Measurements from ENCODE around the gene PCDHB9.
"Not testable (repeated sequence)": the region's sequence is repeated elsewhere in the genome, so short reads cannot be mapped to it uniquely, and the experiment has no call there.

Gene PCDHB9

GRCh38 chr5:141172381-141173204 lies 14.4 kb upstream of the PCDHB9 start, which contains the start of gene PCDHB7:
PCDHB7 (plus strand) TSS chr5:141172644; CDS start chr5:141172836, 192 bp downstream.
- TF ChIP-seq POLR2AphosphoS5 (IDR thresholded peaks at IDR 0.05; ENCODE audit: low read depth) (no peak), SPI1 (IDR thresholded peaks at IDR 0.05; ENCODE audit: borderline replicate concordance, low read depth) (no peak), CTCF (IDR thresholded peaks at IDR 0.05; ENCODE audit: insufficient read depth, low read length) (no peak), GABPA (IDR thresholded peaks at IDR 0.05; ENCODE audit: low read depth) (no peak), REST (IDR thresholded peaks at IDR 0.05; ENCODE audit: insufficient replicate concordance, low read depth) (no peak)
- no peak within 1 kb of the TSS for H3K4me3 ChIP-seq (replicated peaks; ENCODE audit: insufficient read depth, low read length)
- no peak within 1 kb of the TSS for H3K27ac ChIP-seq (replicated peaks)
- no peaks in the 10 kb centered on the region for H3K27me3 ChIP-seq (ENCODE audit: insufficient read depth, poor library complexity, severe bottlenecking)
- DNase-seq (ENCODE audit: low read depth in 1 of 2, low spot score in 1 of 2) = no peak

- DNase-seq (ENCODE audit: low read depth in 1 of 2, low spot score in 1 of 2); H3K4me3 ChIP-seq (replicated peaks; ENCODE audit: insufficient read depth, low read length); H3K27ac ChIP-seq (replicated peaks); H3K27me3 ChIP-seq (ENCODE audit: insufficient read depth, poor library complexity, severe bottlenecking): not testable (repeated sequence)
Measured at GRCh38 chr5:141174291-141175104, 12.5 kb upstream of the PCDHB9 start.

GRCh38 chr5:141175933-141176332 lies 11.0 kb upstream of the PCDHB9 start:
- Histone ChIP-seq H3K4me3 (replicated peaks; ENCODE audit: insufficient read depth, low read length) (no peak overlapping the region), H3K27me3 (ENCODE audit: insufficient read depth, poor library complexity, severe bottlenecking) (no peaks in the 10 kb centered on the region), H3K27ac (replicated peaks) (no peak overlapping the region)
- peak in 1 of 2 experiments; percentile 10 for DNase-seq (ENCODE audit: low read depth in 1 of 2, low spot score in 1 of 2)
- TF ChIP-seq SPI1 (IDR thresholded peaks at IDR 0.05; ENCODE audit: borderline replicate concordance, low read depth) (no peak), REST (IDR thresholded peaks at IDR 0.05; ENCODE audit: insufficient replicate concordance, low read depth) (no peak), GABPA (IDR thresholded peaks at IDR 0.05; ENCODE audit: low read depth) (no peak), POLR2AphosphoS5 (IDR thresholded peaks at IDR 0.05; ENCODE audit: low read depth) (no peak), CTCF (IDR thresholded peaks at IDR 0.05; ENCODE audit: insufficient read depth, low read length) (no peak)

GRCh38 chr5:141177577-141178191 lies 9.3 kb upstream of the PCDHB9 start, which contains the start of gene PCDHB8:
PCDHB8 (plus strand) TSS chr5:141177790; CDS start chr5:141178035, 245 bp downstream.
- not testable (repeated sequence) for H3K27ac ChIP-seq (replicated peaks); H3K4me3 ChIP-seq (replicated peaks; ENCODE audit: insufficient read depth, low read length); H3K27me3 ChIP-seq (ENCODE audit: insufficient read depth, poor library complexity, severe bottlenecking)
- peak in 1 of 2 experiments; percentile 12 for DNase-seq (ENCODE audit: low read depth in 1 of 2, low spot score in 1 of 2)

- not testable (repeated sequence) for H3K4me3 ChIP-seq (replicated peaks; ENCODE audit: insufficient read depth, low read length); DNase-seq (ENCODE audit: low read depth in 1 of 2, low spot score in 1 of 2); H3K27ac ChIP-seq (replicated peaks); H3K27me3 ChIP-seq (ENCODE audit: insufficient read depth, poor library complexity, severe bottlenecking)
Measured at GRCh38 chr5:141179371-141179770, 7.6 kb upstream of the PCDHB9 start.

- H3K27me3 ChIP-seq (ENCODE audit: insufficient read depth, poor library complexity, severe bottlenecking); DNase-seq (ENCODE audit: low read depth in 1 of 2, low spot score in 1 of 2); H3K4me3 ChIP-seq (replicated peaks; ENCODE audit: insufficient read depth, low read length); H3K27ac ChIP-seq (replicated peaks): not testable (repeated sequence)
Measured at GRCh38 chr5:141179876-141180275, 7.1 kb upstream of the PCDHB9 start.
